ENCODE data around the gene PLP1.

DNA sequence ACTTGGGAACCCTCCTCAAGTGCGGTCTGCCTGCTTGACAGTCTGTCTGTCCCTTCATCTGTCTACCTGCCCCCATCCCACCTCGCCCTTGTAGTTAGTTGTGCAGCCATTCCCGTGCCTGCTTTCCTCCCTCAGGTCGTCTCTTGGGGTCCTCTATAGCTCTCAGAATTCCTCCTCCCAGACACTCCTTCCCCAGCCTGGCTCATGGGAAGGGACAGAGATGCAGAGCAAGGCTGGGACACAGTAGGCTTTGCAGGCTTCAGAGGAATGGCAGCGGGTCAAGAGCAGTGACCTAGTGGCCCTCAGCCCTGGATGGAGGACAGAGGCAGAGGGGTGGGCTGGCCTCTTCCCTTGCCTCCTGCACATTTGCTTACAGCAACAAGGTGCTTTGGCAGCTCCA is 47.6 kb upstream of the PLP1 start:
- TF ChIP-seq, protein P1, sequence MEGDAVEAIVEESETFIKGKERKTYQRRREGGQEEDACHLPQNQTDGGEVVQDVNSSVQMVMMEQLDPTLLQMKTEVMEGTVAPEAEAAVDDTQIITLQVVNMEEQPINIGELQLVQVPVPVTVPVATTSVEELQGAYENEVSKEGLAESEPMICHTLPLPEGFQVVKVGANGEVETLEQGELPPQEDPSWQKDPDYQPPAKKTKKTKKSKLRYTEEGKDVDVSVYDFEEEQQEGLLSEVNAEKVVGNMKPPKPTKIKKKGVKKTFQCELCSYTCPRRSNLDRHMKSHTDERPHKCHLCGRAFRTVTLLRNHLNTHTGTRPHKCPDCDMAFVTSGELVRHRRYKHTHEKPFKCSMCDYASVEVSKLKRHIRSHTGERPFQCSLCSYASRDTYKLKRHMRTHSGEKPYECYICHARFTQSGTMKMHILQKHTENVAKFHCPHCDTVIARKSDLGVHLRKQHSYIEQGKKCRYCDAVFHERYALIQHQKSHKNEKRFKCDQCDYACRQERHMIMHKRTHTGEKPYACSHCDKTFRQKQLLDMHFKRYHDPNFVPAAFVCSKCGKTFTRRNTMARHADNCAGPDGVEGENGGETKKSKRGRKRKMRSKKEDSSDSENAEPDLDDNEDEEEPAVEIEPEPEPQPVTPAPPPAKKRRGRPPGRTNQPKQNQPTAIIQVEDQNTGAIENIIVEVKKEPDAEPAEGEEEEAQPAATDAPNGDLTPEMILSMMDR (IDR thresholded peaks at IDR 0.05; ENCODE audit: low read depth, low read length, poor library complexity, severe bottlenecking), result no peak
- no peak for TF ChIP-seq EZH2phosphoT487 (IDR thresholded peaks at IDR 0.05; ENCODE audit: borderline replicate concordance, low read length)

Data from DOHH2 (cell line).